K562 (cell line): ENCODE results near the gene CPNE8. TPM values are rescaled to one million over a fixed set of nuclear protein-coding genes. Genes with fewer than 3 reads are reported as not detected.

ENCODE experiments used
- ATAC-seq: fragments of 200-7000 bp; cut with Tn5 transposase; 3 replicates; pipeline ENCODE4 v1.9.1; 2020; ENCODE audit warnings: moderate library complexity
- BruUV-seq: library from RNA; stranded (reverse); fragments of 400-500 nt; replicated peaks from 2 replicates; lab custom pipeline; 2021; lab: Mats Ljungman, UMichigan
- CTCF ChIA-PET: fragments of 300-600 bp; formaldehyde crosslinking; extraction: SDS; loops from one replicate; lab custom pipeline; 2021; ENCODE audit warnings: low intra/inter-chr PET ratio; lab: Yijun Ruan, JAX
- POLR2A ChIA-PET: fragments of 300-600, 350-650 bp; sonication (Branson Sonifier 250); formaldehyde crosslinking; extraction: SDS; loops from one replicate; lab custom pipeline; 2021; ENCODE audit warnings: antibody characterized with exemption, inconsistent platforms; lab: Yijun Ruan, JAX
- DNase-seq, 4 experiments: peaks; one replicate each; pipeline versions ENCODE4 v3.0.0 to v3.0.0-alpha.2; 2011 to 2018; ENCODE audit warnings: low spot score in 3 of 4, mixed read lengths in 3 of 4; ENCODE audit errors: extremely low read depth in 1 of 4
- FAIRE-seq: peaks from 2 replicates; lab custom pipeline; 2011; peaks lifted over from hg19 to GRCh38; lab: Jason Lieb, UNC
- H2AFZ ChIP-seq: 2 replicates; pipeline ENCODE4 v1.6.0; 2011; ENCODE audit warnings: low read depth, low read length, control low read depth, inconsistent platforms
- H3K27ac ChIP-seq: fragments of 200-600 bp; 3 replicates; pipeline ENCODE4 v1.8.0; 2011; ENCODE audit warnings: low read depth, mild to moderate bottlenecking, control low read depth, inconsistent platforms, low read length, moderate library complexity, mixed read lengths; ENCODE audit errors: extremely low read depth
- H3K27me3 ChIP-seq, 2 experiments: fragments of 300-600 bp in 1 of 2; 2 replicates in 1 of 2; 3 replicates in 1 of 2; pipeline versions ENCODE4 v1.6.0 to v1.8.0; 2011; ENCODE audit warnings: inconsistent platforms in 2 of 2, low read length in 2 of 2, mild to moderate bottlenecking in 1 of 2, mixed read lengths in 1 of 2, moderate library complexity in 1 of 2; ENCODE audit not compliant: control insufficient read depth in 2 of 2, insufficient read depth in 2 of 2
- H3K36me3 ChIP-seq: fragments of 300-600 bp; 3 replicates; pipeline ENCODE4 v1.8.0; 2011; ENCODE audit warnings: mild to moderate bottlenecking, low read length, inconsistent platforms; ENCODE audit not compliant: control insufficient read depth, insufficient read depth
- H3K4me1 ChIP-seq, 2 experiments: fragments of 200-600 bp in 1 of 2; replicated peaks in 1 of 2; 2 replicates in 1 of 2; 3 replicates in 1 of 2; pipeline versions ENCODE4 v1.5.1 to v1.8.0; 2011; ENCODE audit warnings: inconsistent platforms in 2 of 2, low read length in 2 of 2, mild to moderate bottlenecking in 1 of 2, mixed read lengths in 1 of 2, moderate library complexity in 1 of 2; ENCODE audit not compliant: control insufficient read depth in 2 of 2, insufficient read depth in 2 of 2
- H3K4me2 ChIP-seq: 2 replicates; pipeline ENCODE4 v1.6.1; 2011; ENCODE audit warnings: low read length, control low read depth, inconsistent platforms, mixed read lengths; ENCODE audit not compliant: insufficient read depth
- H3K4me3 ChIP-seq: fragments of 200-600 bp; sonication (generic), shearing (Covaris generic); 2 replicates; pipeline ENCODE4 v1.5.1; 2016; ENCODE audit warnings: control low read depth, inconsistent platforms
- H3K79me2 ChIP-seq: fragments of 200-600 bp; 3 replicates; pipeline ENCODE4 v1.8.0; 2011; ENCODE audit warnings: low read length, inconsistent platforms; ENCODE audit not compliant: control insufficient read depth, insufficient read depth
- H3K9ac ChIP-seq, 2 experiments: 2 replicates each; pipeline versions ENCODE4 v1.6.0 to v1.6.1; 2011; ENCODE audit warnings: low read depth in 2 of 2, low read length in 2 of 2, control low read depth in 1 of 2, inconsistent platforms in 1 of 2, mild to moderate bottlenecking in 1 of 2, mixed read lengths in 1 of 2; ENCODE audit not compliant: insufficient read depth in 1 of 2
- H3K9me1 ChIP-seq: one replicate; pipeline ENCODE4 v1.6.0; 2011; ENCODE audit warnings: inconsistent platforms, mild to moderate bottlenecking, low read length, moderate library complexity; ENCODE audit not compliant: control insufficient read depth, insufficient read depth
- H3K9me3 ChIP-seq: replicated peaks from 2 replicates; pipeline ENCODE4 v1.5.1; 2011; ENCODE audit warnings: low read depth, low read length, inconsistent platforms; ENCODE audit not compliant: control insufficient read depth, insufficient read depth
- H4K20me1 ChIP-seq: replicated peaks from 2 replicates; pipeline ENCODE4 v1.6.1; 2011; ENCODE audit warnings: low read length, inconsistent platforms, mixed read lengths; ENCODE audit not compliant: control insufficient read depth, insufficient read depth
- DMBX1 ChIP-seq: fragments of 250-450 bp; sonication (Bioruptor Pico); IDR thresholded peaks from 2 replicates; pipeline ENCODE4 v1.8.0; 2022; ENCODE audit warnings: inconsistent platforms, mild to moderate bottlenecking, moderate library complexity, borderline replicate concordance
- ELF1 ChIP-seq: fragments of 200-800 bp; sonication (Bioruptor generic); IDR thresholded peaks from 2 replicates; pipeline ENCODE4 v1.6.1; 2016; ENCODE audit warnings: missing genetic modification characterization, missing compliant biosample characterization
- GABPB2 ChIP-seq: fragments of 250-450 bp; sonication (Bioruptor Pico); conservative IDR thresholded peaks from 2 replicates; pipeline ENCODE4 v1.5.1; 2021; ENCODE audit warnings: mild to moderate bottlenecking
- KDM5B ChIP-seq: fragments of 200-600 bp; sonication (generic); IDR thresholded peaks from 2 replicates; pipeline ENCODE4 v1.6.1; 2012; ENCODE audit warnings: low read depth, mild to moderate bottlenecking, moderate library complexity, low read length, control low read depth, inconsistent platforms; ENCODE audit not compliant: insufficient replicate concordance
- MYNN ChIP-seq, 2 experiments: sonication (generic); formaldehyde crosslinking in 1 of 2; IDR thresholded peaks; 2 replicates each; pipeline versions ENCODE4 v1.5.0 to v1.6.1; 2016 to 2020; ENCODE audit warnings: antibody characterized with exemption in 1 of 2, missing genetic modification reagents in 1 of 2
- ZFX ChIP-seq: sonication (generic); formaldehyde crosslinking; IDR thresholded peaks from 2 replicates; pipeline ENCODE4 v1.8.0; 2022; ENCODE audit warnings: mild to moderate bottlenecking, missing genetic modification reagents, moderate library complexity
- ZNF551 ChIP-seq: fragments of 250-450 bp; sonication (Bioruptor Pico); IDR thresholded peaks from 2 replicates; pipeline ENCODE4 v1.5.0; 2021; ENCODE audit warnings: mild to moderate bottlenecking, moderate library complexity
- WGBS: fragments of 100-300 bp; shearing (Covaris generic); methylation state at CpG from one replicate; pipeline ENCODE4 v1.1.6; 2016; ENCODE audit warnings: low coverage, mixed read lengths; ENCODE audit not compliant: insufficient coverage; ENCODE audit errors: missing lambda C conversion rate; 5-methylcytosine and 5-hydroxymethylcytosine counted together
- in situ Hi-C: fragments of 300-500 bp; cut with MboI; formaldehyde crosslinking; loops from 4 replicates; pipeline ENCODE4 v1.15.0; 2018; ENCODE audit warnings: inconsistent platforms, mixed read lengths
- intact Hi-C: fragments of 100-400 bp; cut with micrococcal nuclease; formaldehyde crosslinking; loops from 2 replicates; pipeline ENCODE4 v1.14.2; 2022
- polyA plus RNA-seq, 8 experiments: library from polyadenylated mRNA; depleted of rRNA in 4 of 8; stranded (reverse) in 5 of 8; unstranded in 3 of 8; fragments of >200 nt; fragmentation: Nextera tagmentation in 2 of 8; fragmentation: Illumina TruSeq in 1 of 8; extraction: Ambion mirVana in 2 of 8; extraction: Trizol in 1 of 8; gene quantifications; 2 replicates each; pipeline versions ENCODE4 v1.2.1 to v1.2.3, GENCODE V29; 2011 to 2014; ENCODE audit warnings: inconsistent platforms in 1 of 8, missing spikeins in 1 of 8
- total RNA-seq, 7 experiments: library from RNA; depleted of rRNA in 6 of 7; stranded (reverse); fragments of >200 nt in 6 of 7; fragmentation: Illumina TruSeq in 2 of 7; extraction: Trizol in 2 of 7; gene quantifications; 2 replicates each; pipeline versions ENCODE4 v1.2.1 to v1.2.3, GENCODE V29; 2011 to 2021; ENCODE audit warnings: low replicate concordance in 1 of 7
- TF ChIP-seq, protein P1 (sequence below): fragments of 250-450 bp; sonication (Bioruptor Pico); IDR thresholded peaks from 2 replicates; pipeline ENCODE4 v1.9.0; 2021; ENCODE audit warnings: mild to moderate bottlenecking, inconsistent platforms
- TF ChIP-seq, protein P2 (sequence below): fragments of 250-450 bp; sonication (Bioruptor Pico); IDR thresholded peaks from 2 replicates; pipeline ENCODE4 v1.5.1; 2021; ENCODE audit warnings: mild to moderate bottlenecking
- TF ChIP-seq, protein P3 (sequence below), 2 experiments: IDR thresholded peaks in 1 of 2; conservative IDR thresholded peaks in 1 of 2; 2 replicates each; pipeline ENCODE4 v1.6.1; 2016; ENCODE audit warnings: low read depth in 2 of 2, mild to moderate bottlenecking in 1 of 2, missing compliant biosample characterization in 1 of 2, missing genetic modification characterization in 1 of 2, moderate library complexity in 1 of 2

CPNE8 gene
- total and polyA plus RNA-seq, 9 of the 15 experiments (the other 6 are each of a cell fraction or from before 2014, with no cell fraction given): 2.4 to 7.0 (median 4.2) TPM

DNA sequence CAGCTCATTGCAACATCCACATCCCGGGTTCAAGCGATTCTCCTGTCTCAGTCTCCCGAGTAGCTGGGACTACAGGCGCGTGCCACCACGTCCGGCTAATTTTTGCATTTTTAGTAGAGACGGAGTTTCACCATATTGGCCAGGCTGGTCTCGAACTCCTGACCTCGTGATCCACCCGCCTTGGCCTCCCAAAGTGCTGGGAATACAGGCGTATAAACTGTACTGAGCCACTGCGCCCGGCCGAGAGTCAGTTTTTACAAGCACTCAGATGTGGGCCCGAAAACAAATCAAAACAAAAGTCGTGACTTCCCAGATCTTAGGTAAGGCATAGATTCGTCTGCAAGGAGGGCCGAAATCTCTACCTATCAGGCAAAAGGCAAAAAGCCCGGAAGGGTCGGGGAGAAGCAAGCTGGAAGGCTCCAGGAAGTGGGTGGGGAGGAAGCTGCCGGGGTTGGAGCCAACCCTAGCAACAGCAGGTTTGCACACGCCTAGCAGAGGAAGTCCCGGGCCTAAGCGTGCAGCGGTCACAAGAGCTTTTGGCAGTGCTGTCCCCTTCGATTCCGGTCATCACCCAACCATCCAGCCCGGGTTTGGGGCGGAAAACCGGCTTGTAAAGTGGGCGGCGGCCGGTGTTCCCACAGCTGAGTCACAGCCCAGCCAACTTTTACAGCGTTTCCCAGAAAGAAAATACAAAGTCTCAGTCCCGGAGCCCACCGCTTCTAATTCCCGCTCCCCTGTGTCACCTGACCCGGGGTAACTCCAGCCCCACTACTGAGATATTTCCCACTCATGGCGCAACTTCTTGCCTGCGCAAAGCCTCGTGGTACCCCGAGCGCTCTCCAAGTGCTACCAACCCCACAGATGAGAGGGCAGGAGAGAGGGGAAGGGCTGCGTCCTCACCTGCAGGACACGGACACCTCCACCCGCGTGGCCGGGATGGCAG lies 583 bp downstream of the CPNE8 start:
- peak overlapping the region; percentile 59 to 92 for H3K9ac ChIP-seq
- ATAC-seq (peak; percentile 83), FAIRE-seq (peak; percentile 61), DNase-seq (peak; percentile 22 to 78 (median 38))
- H3K4me3 ChIP-seq: peak overlapping the region; percentile 58
- POLR2A ChIA-PET: interaction anchor here (0.6 to 0.8 kb wide), 2 partner anchors 16 to 402 kb away, joined by 3 to 4 read pairs; no protein-coding TSS in a partner anchor
- CTCF ChIA-PET: no interaction called here
- WGBS: under 1% methylated on average over 40 of the region's 49 CpGs
- in situ Hi-C loops (no loop called here), intact Hi-C loops (loop anchor here (2.0 to 10.0 kb wide), 2 partner anchors 236 to 370 kb away; no protein-coding TSS in a partner anchor)
- peaks cover 11% of the 10 kb centered on the region; the same call in 2 of the 3 replicates for H3K79me2 ChIP-seq
- H3K27ac ChIP-seq: peak overlapping the region; percentile 70
- H3K4me1 ChIP-seq: peaks cover 0 to 17% of the 10 kb centered on the region in 2 experiments; a peak in 3 of 5 replicates
- H3K27me3 ChIP-seq: no peaks in the 10 kb centered on the region
- H4K20me1 ChIP-seq: no peaks in the 10 kb centered on the region
- 0 out of 2 replicates have a peak, but pooled peaks cover 2% of the 10 kb centered on the region for H3K9me3 ChIP-seq
- peak overlapping the region; percentile 81 for H2AFZ ChIP-seq
- no TSS peak for BruUV-seq
- H3K9me1 ChIP-seq: no peaks in the 10 kb centered on the region
- H3K4me2 ChIP-seq: peak overlapping the region; percentile 81
- H3K36me3 ChIP-seq: no peaks in the 10 kb centered on the region; the same call in 2 of the 3 replicates
- TF ChIP-seq KDM5B: no peak
- TF ChIP-seq, protein P1, sequence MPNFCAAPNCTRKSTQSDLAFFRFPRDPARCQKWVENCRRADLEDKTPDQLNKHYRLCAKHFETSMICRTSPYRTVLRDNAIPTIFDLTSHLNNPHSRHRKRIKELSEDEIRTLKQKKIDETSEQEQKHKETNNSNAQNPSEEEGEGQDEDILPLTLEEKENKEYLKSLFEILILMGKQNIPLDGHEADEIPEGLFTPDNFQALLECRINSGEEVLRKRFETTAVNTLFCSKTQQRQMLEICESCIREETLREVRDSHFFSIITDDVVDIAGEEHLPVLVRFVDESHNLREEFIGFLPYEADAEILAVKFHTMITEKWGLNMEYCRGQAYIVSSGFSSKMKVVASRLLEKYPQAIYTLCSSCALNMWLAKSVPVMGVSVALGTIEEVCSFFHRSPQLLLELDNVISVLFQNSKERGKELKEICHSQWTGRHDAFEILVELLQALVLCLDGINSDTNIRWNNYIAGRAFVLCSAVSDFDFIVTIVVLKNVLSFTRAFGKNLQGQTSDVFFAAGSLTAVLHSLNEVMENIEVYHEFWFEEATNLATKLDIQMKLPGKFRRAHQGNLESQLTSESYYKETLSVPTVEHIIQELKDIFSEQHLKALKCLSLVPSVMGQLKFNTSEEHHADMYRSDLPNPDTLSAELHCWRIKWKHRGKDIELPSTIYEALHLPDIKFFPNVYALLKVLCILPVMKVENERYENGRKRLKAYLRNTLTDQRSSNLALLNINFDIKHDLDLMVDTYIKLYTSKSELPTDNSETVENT: no peak
- TF ChIP-seq, protein P2, sequence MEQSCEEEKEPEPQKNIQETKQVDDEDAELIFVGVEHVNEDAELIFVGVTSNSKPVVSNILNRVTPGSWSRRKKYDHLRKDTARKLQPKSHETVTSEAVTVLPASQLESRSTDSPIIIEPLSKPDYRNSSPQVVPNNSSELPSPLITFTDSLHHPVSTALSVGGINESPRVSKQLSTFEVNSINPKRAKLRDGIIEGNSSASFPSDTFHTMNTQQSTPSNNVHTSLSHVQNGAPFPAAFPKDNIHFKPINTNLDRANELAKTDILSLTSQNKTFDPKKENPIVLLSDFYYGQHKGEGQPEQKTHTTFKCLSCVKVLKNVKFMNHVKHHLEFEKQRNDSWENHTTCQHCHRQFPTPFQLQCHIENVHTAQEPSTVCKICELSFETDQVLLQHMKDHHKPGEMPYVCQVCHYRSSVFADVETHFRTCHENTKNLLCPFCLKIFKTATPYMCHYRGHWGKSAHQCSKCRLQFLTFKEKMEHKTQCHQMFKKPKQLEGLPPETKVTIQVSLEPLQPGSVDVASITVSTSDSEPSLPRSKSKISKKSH (CRISPR knock-in tag): no peak
- no peak for TF ChIP-seq GABPB2 (CRISPR knock-in tag)
- TF ChIP-seq ZFX (CRISPR knock-in tag): peak; percentile 50; the same call in 1 of the 2 replicates
- TF ChIP-seq ELF1 (tag): peak; percentile 65
- no peak for TF ChIP-seq MYNN (IDR thresholded peaks at IDR 0.05)
- TF ChIP-seq MYNN (CRISPR knock-in tag; IDR thresholded peaks at IDR 0.05): no peak
- no peak for TF ChIP-seq DMBX1
- TF ChIP-seq, protein P3, sequence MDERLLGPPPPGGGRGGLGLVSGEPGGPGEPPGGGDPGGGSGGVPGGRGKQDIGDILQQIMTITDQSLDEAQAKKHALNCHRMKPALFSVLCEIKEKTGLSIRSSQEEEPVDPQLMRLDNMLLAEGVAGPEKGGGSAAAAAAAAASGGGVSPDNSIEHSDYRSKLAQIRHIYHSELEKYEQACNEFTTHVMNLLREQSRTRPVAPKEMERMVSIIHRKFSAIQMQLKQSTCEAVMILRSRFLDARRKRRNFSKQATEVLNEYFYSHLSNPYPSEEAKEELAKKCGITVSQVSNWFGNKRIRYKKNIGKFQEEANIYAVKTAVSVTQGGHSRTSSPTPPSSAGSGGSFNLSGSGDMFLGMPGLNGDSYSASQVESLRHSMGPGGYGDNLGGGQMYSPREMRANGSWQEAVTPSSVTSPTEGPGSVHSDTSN (CRISPR knock-in tag; IDR thresholded peaks at IDR 0.05; ENCODE audit: low read depth): no peak
- TF ChIP-seq, protein P3 (tag; conservative IDR thresholded peaks at IDR 0.05; ENCODE audit: low read depth): no peak
- no peak for TF ChIP-seq ZNF551 (CRISPR knock-in tag)
